GM21825 (cell line): ENCODE results near the gene MAN1C1.

Experiments used
- ATAC-seq: cut with Tn5 transposase; IDR thresholded peaks from one replicate; pipeline ENCODE4 v1.9.1; 2021; ENCODE audit warnings: mild to moderate bottlenecking, moderate library complexity; ENCODE audit not compliant: unreplicated experiment

Gene MAN1C1

DNA sequence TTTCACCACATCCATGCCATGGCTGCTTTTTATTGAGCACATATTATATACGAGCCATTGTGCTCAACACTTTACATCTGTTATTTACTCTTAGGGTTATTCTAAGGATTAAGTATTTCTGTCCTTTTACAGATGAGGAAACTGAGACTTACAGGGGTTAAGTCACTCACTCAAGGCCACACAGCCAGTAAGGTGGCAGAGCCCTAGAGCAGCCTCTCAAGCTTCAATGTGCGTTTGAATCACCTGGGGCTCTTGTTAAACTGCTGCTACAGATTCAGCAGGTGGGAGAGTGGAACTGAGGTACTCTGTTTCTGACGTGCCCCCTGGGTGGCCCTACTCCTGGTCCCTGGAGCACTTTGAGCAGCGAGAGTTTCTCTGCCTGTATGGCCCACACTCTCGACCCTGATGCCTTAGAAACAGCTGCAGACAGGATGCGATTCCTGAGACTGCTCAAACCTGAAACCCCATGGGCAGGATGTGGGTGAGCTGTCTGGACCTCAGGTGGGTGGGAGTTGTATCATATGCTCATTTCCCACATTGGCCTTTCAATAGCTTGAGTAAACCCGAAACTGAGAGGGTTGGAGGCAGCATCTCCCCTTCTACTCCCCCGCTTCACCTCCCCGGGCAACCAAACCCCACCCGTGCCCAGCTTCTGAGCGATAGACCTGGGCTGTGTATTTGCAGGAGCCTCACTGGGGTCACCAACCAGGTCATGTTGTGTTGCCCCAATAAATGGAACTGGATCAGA, 59.3 kb downstream of the MAN1C1 start:
- ATAC-seq: peak; percentile 97

DNA sequence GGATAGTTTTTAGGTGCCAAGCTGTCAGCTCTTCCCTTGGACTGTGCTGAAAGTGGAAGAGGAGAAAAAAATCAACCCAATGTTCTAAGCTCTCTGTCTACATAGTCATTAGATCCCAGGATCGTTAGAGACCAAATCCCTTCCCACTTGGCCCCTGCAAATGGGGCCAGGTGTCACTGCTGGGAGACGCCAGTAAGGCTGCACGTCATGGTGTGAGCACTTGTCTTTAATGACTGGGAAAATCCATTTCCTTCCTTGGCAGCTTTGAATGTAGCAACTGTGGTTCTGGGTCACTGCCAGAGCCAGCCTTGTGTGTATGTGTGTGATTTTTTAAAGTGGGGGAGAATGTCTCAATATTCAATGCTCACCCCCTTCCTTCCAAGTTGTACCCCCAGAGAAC, 59.9 kb downstream of the MAN1C1 start:
- ATAC-seq: no peak

- no peak for ATAC-seq
Observed at GRCh38 chr1:25677193-25677773, 60.7 kb downstream of the MAN1C1 start.

DNA sequence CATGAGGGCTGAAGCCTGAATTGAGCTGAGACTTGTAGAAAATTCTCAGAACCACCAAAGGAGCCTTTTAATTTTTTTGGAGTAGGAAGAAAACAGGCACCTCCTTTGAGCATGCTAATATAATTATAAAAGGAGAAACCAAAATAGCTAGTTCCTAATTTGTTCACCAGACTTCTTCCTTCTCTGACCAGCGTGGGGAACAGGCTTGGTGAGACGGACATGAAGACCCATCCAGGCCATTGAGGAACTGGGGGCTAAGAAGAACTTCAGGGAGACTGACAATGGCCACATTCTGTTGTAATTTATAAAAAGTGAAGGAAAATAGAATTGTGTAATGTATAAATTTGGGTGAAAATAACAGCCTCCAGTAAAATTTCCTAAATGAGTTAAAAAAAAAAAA, 62.6 kb downstream of the MAN1C1 start:
- no peak for ATAC-seq

- ATAC-seq: no peak
Observed at GRCh38 chr1:25680701-25681100, 64.1 kb downstream of the MAN1C1 start.

GRCh38 chr1:25682059-25682601, 65.5 kb downstream of the MAN1C1 start:
- ATAC-seq: no peak

DNA sequence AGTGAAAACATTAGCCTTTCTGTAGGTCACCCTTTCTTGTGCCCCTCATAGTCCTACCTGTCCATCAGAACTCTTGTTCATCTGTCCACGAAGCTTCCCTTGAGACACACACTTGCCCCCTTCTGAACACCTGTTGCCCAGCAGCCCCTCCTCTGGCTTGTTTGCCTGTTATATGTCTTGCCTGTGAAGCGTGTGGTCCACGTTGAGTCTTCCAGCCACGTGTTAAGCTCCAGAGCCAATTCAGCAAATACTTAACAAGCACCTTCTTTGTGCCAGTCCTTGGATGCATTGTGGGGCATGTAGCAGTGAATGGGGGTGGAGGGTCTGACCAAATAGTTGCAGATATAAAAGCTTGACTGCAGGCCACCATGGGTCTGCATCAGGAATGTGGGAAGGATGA, 66.6 kb downstream of the MAN1C1 start:
- ATAC-seq: no peak

DNA sequence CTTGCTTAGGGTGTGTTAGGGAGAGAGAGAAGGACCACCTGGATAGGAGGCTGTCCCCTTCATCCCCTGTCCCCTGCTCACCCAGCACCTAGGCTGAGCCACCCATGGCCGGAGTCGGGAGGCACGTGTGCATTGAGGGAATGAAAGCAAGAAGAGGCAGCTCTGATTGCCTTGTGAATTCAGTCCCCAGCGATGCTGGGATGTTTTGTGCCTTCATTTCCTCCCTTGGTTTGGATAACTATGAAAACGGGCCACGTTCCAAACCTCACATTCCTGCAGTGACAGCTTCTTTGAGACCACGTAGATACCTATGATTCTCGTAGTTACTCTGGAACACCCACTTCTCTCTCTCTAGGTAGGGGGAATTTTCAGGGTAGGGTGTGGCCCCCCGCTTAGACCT, 67.1 kb downstream of the MAN1C1 start:
- ATAC-seq: no peak

DNA sequence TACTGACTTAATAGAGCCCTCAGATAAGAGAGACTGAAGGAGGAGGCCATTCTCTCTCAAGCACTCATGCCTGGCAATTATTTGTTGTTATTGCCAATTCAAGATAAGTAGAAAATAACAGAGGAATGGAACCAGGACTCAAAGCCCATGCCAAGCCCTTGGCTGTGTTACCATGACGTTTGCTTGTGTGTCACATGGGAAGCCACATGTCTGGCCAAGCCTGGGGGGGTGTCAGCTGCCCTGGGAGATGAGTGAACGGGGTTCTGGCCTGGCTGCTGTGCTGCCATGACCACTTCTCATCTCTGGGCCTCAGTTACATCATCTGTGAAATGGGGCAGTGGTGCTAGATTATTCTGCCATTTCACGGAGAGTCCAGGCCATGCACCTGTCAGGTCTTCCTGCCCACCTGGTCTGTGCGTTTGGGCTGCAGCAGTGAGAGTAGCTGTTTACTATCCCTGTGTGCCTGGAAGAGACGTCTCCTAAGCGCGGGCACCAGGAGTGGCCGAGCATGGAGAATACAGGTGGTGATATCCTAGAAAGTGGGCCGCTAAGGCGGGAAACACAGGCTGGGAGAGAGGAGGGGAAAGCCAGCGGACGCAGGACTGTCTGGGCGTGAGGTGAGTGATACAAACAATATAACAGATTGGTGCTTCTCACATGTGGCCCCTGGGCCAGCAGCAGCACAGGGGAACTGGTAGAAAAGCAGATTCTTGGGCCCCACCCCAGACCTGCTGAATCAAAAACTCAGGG, 67.8 kb downstream of the MAN1C1 start:
- no peak for ATAC-seq

- ATAC-seq: no peak
Observed at GRCh38 chr1:25685211-25685750, 68.7 kb downstream of the MAN1C1 start.

GRCh38 chr1:25685938-25686665, 69.5 kb downstream of the MAN1C1 start:
- ATAC-seq: no peak

- ATAC-seq: no peak
Observed at GRCh38 chr1:25687221-25688017, 70.8 kb downstream of the MAN1C1 start.

DNA sequence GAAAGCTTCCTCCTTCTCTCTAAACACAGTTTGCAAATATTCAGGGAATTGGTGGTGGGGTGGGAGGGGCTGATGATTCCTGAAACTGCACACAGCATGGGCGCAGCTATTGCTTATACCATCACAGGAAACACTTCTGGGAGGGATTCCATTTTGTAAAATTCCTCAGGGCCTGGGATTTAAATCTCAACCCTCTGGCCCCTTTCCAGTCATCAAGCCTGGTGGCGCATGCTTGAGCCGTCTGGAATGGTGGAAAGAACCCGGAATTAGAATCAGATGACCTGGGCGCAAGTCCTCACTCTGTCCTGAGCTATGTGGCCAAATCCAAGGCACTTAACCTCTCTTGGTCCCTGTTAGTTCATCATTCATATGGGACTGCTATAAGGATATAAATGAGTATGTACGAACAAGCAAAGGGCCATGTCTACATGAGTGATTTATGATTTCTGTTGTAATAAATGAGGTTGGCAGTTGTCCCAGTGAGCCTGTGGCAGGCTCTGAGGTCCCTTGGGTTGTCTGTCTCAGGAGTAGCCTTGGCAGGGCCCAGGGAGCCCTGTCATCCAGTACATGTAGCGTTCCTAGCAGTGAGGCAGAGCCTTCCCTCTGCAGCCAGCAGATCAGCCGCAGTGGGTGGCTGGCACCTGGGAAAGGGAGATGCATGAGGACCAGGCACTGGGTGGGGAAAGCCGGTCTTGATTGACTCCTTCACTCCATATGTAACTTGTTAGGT, 72.0 kb downstream of the MAN1C1 start:
- ATAC-seq: no peak

DNA sequence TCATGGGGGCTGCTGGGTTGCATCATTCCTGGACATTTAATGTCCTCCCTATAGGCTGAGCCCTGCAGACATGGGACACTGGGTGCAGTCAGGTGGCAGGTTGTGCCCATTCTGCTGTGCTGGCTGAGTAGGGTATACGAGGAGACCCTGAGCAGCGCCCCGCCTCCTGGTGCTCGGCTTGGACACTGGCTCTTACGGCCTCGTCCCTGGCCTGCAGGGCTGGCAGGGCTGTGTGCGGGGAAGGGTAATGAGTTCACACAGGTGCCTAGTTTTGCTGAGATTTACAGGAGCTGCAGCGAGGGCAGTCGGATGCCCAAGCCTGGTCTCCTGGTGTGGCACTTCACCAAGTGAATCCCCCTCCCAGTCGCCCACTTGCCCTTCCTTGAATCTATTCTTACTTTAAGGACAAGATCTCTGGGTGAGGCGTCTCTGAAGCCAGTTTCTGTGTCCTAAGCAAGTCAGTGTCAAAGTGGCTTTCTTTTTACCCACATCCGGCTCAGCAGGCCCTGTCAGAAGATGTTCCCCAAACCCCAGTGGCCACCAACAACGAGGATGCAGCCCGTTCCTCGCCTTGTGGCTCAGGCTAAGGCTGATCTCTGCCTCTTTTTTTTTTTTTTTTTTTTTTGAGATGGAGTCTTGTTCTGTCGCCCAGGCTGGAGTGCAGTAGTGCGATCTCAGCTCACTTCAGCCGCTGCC, 73.2 kb downstream of the MAN1C1 start:
- ATAC-seq: no peak

- no peak for ATAC-seq
Observed at GRCh38 chr1:25690396-25690956, 73.9 kb downstream of the MAN1C1 start.

DNA sequence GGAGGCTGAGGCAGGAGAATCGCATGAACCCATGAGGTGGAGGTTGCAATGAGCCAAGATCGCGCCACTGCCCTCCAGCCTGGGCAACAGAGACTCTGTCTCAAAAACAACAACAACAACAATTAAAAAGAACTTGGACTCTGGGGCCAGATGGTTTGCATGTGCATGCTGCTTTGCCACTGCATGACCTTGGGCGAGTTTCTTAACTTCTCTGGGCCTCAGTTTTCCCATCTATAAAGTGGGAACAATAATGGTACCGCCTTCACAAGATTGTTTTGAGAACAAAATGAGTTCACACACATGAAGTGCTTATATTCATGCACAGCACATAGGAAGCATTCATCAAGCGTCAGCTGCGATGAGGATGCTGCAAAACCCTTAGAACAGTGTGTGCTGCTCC, 74.6 kb downstream of the MAN1C1 start:
- no peak for ATAC-seq

DNA sequence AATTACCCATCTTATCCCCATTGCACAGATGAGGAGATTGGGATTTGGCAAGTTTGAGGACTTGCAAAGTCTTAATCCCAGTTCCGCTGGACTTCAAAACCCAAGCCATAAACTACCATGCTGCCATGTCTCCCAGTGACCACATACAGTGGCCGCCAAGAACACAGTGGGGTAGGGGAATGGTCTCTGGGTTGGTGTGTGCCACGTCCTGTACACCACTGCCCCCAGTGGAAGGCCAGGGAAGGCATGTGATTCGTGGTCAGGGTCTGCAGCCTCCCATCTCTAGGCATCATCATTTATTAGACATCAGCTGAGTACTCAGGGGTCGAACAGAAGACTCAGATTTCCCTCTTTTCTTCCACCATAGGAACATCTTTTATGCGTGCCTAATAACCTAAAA, 76.0 kb downstream of the MAN1C1 start:
- no peak for ATAC-seq

DNA sequence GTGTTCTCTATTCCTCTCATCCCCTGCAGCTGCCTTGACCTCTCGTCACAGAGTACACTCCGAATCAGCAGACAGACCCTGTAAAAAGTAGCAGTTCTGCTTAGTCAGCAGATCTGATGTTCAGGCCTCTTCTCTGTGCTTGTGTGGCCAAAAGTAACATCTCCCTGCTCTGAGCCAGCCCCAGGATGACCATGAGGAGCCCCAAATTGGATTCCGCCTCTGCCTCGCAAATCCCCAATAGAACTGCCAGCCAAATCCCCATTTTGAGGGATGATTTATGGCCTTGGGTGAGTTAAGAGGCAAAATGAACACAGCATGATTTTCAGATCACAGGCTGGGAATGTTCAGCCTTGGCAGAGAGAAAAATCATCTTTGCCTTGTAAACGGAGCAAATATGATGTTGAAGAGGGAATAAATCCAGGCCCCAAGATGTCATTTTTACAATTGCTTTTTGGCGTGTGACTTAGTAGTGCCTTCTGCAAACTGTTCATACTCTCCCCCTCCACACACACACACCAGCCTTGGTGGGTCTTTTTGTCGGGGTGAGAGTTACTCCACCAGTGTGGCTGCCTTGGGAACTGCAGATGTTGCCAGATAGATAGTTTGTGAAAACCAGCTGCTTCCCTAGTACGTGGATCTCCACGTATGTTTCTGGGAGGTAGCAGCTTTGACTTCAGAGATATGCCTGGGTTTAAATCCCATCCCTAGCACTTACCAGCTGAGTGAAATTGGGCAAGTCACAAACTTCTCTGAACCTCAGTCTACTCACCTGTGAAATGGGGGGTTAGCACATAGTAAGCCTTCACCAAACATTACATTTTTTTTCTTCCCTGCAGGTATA, 77.8 kb downstream of the MAN1C1 start:
- no peak for ATAC-seq
